Subcutaneous adipose tissue (tissue), 4 donors: ENCODE data around the gene CCDC154. TPM values are rescaled to one million over a fixed set of nuclear protein-coding genes. Genes with fewer than 3 reads are reported as not detected.

ENCODE experiments used
- total RNA-seq, 4 donors: library from RNA; depleted of rRNA; stranded (reverse); fragments of >200 nt; gene quantifications; one replicate each; pipeline ENCODE4 v1.1.0, GENCODE V29; 2016
- TF ChIP-seq, protein P1 (sequence below): fragments of 450-650 bp; IDR thresholded peaks from one replicate; pipeline ENCODE4 v1.5.1; 2016; ENCODE audit warnings: low read depth, mild to moderate bottlenecking, control low read depth, antibody characterized with exemption, moderate library complexity

CCDC154 gene
- total RNA-seq, 4 donors from 2014 or later = 0.22 to 0.38 TPM; not detected in 2

DNA sequence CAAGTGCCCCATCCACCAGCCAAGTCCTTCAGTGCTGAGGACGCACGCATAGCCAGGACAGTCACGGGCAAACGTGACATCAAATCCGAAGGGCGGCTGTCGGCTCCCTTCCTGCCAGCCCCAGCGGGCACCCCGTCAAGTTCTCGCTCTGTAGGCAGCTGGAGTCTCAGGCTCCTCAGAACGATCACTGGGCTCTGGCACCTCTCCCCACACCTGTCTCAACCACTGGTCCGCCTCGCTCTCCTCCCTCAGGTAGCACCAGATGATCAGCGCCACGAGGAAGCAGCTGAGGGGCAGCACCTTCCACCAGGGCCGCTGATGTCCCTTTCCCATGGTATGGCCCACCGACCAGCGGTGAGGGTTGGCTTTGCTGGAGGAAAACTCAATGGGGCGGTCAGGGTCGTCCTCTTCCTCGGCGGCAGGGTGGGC lies 24.2 kb downstream of the CCDC154 start:
- TF ChIP-seq, protein P1, sequence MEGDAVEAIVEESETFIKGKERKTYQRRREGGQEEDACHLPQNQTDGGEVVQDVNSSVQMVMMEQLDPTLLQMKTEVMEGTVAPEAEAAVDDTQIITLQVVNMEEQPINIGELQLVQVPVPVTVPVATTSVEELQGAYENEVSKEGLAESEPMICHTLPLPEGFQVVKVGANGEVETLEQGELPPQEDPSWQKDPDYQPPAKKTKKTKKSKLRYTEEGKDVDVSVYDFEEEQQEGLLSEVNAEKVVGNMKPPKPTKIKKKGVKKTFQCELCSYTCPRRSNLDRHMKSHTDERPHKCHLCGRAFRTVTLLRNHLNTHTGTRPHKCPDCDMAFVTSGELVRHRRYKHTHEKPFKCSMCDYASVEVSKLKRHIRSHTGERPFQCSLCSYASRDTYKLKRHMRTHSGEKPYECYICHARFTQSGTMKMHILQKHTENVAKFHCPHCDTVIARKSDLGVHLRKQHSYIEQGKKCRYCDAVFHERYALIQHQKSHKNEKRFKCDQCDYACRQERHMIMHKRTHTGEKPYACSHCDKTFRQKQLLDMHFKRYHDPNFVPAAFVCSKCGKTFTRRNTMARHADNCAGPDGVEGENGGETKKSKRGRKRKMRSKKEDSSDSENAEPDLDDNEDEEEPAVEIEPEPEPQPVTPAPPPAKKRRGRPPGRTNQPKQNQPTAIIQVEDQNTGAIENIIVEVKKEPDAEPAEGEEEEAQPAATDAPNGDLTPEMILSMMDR = no peak

DNA sequence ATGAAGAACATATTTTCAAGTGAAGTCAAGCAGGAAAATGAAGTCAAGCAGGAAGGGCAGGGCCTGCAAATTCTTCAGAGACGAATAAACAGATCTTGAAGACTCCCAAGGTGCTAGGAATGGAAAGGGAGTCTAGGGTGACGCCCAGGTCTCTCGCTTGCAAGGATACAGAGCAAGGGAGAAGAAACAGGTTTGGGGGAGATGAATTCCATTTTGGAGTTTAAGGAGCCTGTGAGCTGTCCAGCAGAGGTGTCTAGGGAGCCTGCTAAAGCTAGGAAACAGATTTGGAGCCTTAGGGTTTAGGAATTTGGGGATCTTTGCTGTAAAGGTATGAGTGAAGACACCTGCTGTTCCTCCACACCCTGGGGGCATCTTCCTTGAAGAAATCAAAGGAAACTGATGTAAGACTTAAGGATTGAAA lies 27.8 kb downstream of the CCDC154 start:
- TF ChIP-seq, protein P1 = no peak

DNA sequence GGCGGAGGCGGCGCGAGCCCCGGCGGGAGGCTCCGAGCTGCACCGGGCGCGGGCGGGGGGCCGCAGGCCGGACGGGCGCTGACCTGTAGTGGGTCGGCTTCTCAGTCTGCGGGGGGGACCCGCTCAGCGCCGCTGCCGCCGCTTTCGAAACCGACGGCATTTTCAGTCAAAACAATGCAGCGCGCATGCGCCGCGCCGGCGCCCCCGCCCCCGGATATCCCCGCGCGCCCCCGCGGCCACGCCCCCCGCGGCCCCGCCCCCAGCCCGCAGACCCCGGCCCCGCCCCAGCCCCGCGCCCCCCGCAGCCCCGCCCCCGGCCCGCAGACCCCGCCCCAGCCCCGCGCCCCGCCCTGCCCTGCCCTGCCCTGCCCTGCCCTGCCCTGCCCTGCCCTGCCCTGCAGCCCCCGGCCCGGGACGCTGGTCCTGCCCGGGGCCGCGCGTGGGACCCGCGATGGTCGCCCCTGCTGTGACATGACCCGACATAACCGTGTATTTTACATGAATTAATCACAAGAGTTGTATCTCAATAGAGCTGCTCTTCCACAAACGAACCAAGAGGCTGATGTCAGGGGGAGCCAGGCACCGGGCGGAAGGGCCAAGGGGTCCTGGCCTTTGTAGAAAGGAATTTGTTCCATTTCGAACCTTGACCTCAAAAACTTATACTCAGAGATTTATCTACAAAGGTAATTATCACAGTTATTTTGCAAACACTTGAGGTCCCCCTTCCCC lies 29.7 kb downstream of the CCDC154 start, which contains the start of gene UNKL:
Gene UNKL (minus strand): TSS at position 173 of the 729 bp plus-strand sequence. CDS start 13 bp downstream, at position 160.
- TF ChIP-seq, protein P1 = no peak

DNA sequence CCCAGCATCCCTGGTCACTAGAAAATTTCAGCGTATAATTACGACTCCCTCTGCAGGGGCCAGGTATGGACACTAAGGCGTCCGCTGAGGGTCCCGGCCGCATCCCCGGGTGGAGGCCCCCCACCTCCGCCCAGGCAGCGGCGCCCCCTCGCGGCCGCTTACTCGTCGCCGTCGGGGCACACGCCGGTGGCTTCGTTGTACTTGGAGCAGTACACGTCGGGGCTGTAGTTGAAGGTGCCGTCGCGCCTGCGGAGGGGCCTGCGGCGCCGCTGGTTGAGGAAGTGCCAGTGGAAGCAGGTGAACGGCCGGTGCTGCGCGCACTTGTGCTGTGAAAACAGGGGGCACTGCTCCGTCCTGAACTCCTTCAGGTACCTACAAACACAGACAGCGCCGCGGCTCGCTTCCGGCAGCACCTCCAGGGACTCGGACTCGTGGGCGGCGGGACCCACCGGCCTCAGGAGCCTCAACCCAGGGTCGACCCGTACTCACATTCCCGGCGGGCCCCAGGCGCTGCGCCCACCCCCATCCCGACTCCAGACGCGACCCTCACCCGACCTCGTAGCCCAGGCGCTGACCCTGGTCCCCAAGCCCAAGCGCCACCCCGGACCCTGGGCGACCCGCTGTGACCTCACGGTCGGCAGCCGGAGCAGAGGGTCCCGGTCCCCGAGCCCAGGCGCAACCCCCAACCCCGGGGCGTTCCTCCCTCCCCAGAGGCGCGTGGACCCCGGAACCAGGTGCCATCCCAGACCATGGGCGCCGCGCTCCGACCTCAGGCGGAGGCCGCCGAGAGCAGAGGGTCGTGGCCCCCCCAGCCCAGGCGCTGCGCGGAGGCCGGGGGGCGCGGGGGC lies 30.4 kb downstream of the CCDC154 start:
- TF ChIP-seq, protein P1 = no peak

DNA sequence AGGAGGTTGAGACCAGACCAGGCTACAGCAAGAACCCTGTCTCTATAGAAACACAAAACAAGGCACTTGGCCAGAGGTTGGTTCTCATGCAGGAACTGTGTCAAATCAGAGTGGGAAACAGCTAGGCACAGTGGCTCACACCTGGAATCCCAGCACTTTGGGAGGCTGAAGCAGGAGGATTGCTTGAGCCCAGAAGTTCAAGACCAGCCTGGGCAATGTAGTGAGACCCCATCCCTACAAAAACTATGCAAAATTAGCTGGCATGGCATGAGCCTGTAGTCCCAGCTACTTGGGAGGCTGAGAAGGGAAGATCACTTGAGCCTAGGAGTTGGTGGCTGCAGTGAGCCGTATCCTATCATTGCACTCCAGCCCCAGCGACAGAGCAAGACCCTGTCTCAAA lies 31.5 kb downstream of the CCDC154 start:
- TF ChIP-seq, protein P1 = no peak

DNA sequence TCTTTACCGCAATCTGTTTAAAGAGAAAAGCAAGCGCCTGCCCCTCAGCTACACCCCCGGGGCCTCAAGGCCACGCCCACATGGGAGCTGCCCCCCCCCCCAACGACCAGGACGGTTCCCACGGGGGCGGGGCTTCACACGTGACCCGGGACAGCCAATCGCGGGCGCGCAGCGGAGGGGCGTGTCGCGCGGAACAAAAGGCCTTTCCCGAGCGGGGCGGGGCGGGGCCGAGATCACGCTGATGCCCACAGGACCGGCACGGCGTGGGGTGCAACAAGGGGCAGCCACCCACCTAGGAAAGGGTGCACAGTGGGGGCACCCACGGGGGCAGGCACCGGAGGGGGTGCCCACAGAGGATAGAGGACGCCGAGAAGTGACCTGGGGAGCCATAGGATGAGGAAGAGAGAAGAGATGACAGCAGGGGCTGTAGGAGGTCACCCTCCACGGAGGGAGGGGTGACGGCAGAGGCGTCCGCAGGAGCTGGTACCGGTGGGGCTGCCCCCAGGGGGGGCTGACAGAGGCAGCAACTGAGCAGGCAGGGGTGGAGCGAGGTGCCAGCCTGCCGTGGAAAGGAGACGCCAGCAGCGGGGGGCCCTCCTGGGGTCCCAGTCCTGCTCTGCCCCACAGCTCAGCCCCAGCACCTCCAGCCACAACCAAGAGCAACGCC lies 36.1 kb downstream of the CCDC154 start:
- TF ChIP-seq, protein P1 = no peak
